AG10803 (cell line): ENCODE measurements around the gene TIMM10B.
"Not testable (repeated sequence)": the region's sequence is repeated elsewhere in the genome, so short reads cannot be mapped to it uniquely, and the experiment has no call there.

Experiments
- DNase-seq: peaks from one replicate; pipeline ENCODE4 v3.0.0; 2010; ENCODE audit warnings: low read depth
- H3K4me3 ChIP-seq: 2 replicates; pipeline ENCODE4 v1.5.1; 2011; ENCODE audit warnings: mild to moderate bottlenecking, low read length, control low read depth
- TF ChIP-seq, protein P1 (sequence below): conservative IDR thresholded peaks from 2 replicates; pipeline ENCODE4 v1.5.1; 2011; ENCODE audit warnings: mild to moderate bottlenecking, low read length, control low read depth, inconsistent platforms

TIMM10B gene

DNA sequence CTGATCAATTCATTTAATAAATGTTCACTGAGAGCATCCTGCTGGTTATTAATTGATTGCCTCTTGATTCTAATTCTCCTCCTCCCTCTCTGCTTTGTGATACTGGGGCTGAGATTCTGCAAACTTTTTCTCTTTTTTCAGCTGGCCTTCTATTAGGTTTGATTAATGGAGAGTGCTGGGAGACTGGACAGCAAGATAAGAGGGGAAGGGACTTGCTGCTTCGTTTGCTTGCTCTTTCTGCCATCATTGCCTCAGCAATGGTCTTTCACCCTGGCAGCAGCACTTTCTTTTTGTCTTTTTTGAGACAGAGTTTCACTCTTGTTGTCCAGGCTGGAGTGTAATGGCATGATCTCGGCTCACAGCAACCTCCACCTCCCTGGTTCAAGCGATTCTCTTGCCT is 22.9 kb downstream of the TIMM10B start:
- no peak overlapping the region for H3K4me3 ChIP-seq
- TF ChIP-seq, protein P1, sequence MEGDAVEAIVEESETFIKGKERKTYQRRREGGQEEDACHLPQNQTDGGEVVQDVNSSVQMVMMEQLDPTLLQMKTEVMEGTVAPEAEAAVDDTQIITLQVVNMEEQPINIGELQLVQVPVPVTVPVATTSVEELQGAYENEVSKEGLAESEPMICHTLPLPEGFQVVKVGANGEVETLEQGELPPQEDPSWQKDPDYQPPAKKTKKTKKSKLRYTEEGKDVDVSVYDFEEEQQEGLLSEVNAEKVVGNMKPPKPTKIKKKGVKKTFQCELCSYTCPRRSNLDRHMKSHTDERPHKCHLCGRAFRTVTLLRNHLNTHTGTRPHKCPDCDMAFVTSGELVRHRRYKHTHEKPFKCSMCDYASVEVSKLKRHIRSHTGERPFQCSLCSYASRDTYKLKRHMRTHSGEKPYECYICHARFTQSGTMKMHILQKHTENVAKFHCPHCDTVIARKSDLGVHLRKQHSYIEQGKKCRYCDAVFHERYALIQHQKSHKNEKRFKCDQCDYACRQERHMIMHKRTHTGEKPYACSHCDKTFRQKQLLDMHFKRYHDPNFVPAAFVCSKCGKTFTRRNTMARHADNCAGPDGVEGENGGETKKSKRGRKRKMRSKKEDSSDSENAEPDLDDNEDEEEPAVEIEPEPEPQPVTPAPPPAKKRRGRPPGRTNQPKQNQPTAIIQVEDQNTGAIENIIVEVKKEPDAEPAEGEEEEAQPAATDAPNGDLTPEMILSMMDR, result no peak
- no peak for DNase-seq

DNA sequence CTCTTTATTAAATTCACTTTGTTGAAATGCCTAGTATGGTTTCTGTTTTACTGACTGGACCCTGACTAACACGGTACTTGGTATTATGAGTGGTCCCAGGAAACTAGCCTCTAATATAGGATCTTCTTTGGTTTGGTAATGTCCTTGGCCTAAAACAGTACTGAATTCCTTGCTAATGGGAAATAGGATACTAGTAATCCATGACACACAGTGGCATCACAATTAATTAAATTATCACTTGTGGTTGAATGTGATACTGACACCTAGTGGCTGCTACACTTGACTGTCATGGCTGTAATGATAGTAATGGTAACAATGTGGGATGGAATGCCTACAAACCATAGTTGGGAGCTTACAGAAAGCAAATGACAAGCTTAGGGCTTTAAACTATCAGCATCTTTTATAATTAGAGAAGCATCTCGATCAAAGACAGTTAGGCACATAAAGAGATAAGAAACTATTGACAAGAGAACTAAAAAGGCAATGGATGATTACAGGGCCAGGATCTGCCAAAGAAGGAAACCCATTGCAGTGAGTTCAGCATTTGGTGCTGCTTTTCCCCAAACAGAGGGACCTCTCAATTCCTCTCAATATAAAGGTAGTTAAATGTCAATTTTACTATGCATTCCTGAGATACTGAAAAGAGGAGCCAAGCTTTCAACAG is 24.4 kb downstream of the TIMM10B start:
- TF ChIP-seq, protein P1, result peak; percentile 79
- H3K4me3 ChIP-seq, result no peak overlapping the region
- DNase-seq, result peak; percentile 77

DNA sequence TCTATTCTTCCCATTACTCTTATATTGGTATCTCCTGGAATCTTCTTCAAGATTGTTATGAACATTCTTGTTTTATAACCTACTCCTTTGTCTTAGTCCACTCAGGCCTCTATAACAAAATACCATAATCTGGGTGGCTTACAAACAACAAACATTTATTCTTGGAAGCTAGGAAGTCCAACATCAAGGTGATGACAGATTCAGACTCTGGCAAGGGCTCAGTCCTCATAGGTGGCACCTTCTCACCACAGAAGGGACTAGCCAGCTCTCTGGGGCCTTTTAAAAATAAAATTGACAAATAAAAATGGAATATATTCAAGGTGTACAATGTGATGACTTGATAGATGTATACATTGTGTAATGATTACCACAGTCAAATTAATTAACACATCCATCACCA is 35.6 kb downstream of the TIMM10B start:
- no peak overlapping the region for H3K4me3 ChIP-seq
- TF ChIP-seq, protein P1, result no peak
- DNase-seq, result no peak

DNA sequence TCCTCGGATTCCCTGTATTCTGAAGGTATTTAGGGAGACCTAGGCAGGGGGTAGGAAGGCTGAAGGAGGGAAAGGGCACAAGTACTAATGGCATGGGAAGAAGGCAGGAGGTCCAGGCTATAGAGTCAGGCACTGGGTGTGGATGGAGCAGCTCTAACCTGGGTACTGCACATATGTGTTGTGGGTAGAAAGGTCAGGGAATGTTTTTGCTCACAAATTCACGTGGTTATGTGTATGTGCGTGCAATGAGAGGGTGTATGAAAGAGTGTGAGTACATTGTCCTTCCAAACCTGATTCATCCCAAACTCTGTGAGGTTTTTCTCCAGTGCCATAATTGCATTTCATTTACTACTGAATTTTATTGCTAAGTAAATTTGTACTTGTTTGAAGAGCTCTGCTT is 39.0 kb downstream of the TIMM10B start:
- H3K4me3 ChIP-seq, result no peak overlapping the region
- DNase-seq, result no peak
- TF ChIP-seq, protein P1, result no peak

DNA sequence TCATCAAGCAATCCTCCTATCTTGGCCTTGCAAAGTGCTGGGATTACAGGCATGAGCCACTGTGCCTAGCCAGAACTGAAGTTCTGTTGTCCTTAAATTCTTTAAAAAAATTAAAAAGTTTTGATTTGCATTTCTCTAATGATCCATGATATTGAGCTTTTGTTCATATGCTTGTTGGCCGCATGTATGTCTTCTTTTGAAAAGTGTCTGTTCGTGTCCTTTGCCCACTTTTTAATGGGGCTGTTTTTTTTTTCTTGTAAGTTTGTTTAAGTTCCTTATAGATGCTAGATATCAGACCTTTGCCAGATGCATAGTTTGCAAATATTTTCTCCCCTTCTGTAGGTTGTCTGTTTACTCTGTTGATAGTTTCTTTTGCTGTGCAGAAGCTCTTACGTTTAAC is 40.6 kb downstream of the TIMM10B start:
- H3K4me3 ChIP-seq, DNase-seq: not testable (repeated sequence)

DNA sequence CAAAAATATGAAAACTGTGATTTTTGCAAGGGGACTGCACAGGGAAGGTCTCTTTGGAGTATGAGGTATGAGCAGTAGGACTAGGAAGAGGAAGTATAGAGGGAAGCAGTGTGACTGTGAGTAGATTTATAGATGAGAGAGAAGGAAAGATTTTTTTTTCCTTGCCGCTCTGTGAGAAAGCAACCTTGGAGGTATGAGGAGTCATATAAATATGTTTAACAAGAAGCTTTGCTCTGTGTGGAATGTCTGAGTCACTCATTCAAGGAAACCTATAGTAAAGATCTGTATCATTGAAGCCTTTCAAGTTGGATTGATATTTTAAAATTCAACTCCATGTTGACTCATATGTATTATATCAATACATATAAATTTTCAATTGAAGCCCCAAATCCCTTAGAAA is 42.0 kb downstream of the TIMM10B start:
- TF ChIP-seq, protein P1, result no peak
- no peak overlapping the region for H3K4me3 ChIP-seq
- peak; percentile 43 for DNase-seq

DNA sequence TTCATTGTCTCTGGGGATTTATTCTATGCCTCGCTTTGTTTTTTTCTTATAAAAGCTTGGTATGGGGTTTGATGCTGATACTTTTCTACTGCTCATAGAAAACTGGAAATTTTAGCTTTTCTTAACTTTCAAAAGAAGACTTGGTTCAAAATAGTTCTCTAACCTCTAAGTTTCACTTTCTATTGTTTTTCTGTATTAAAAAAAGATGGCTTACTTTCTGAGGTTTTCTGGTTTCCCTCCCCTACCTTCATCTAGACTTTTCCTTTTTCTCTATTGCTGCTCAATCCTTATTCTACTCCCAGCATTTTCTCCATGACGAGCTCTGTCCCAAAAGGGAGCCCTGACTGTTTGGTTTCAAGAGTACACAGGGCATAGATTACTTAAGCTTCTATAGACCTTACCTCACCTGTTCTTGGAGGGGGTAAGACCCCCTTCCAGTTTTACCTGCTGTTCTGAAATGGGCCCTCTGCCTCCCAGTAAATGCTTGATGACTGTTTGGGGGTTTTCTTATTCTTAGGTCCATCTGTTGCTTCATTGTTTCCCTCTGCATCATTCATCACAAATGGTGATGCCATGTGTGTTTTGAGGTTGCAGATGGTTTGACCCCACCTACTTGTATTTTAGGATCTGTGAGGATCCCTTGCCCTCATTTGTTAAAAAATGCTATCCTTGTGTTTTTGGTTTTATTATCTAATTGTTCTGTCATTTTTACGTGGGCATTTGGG is 45.3 kb downstream of the TIMM10B start:
- DNase-seq, result peak; percentile 13
- no peak overlapping the region for H3K4me3 ChIP-seq
- TF ChIP-seq, protein P1, result no peak
